Measurements from ENCODE around the gene PLCG2. TPM values are rescaled to one million over a fixed set of nuclear protein-coding genes. Genes with fewer than 3 reads are reported as not detected.
A peak's percentile ranks its signal among the peaks of the same experiment; 100 is the strongest.

PLCG2 gene
- total RNA-seq, 6 experiments from 2014 or later = 11.1 to 23.1 (median 17.7) TPM

- Histone ChIP-seq H3K27ac (no peak overlapping the region), H3K36me3 (no peaks in the 10 kb centered on the region), H3K4me3 (no peak overlapping the region), H3K9me3 (no peaks in the 10 kb centered on the region), H3K4me1 (peaks cover 0 to 9% (median 0%) of the 10 kb centered on the region in 4 donors), H3K27me3 (no peaks in the 10 kb centered on the region)
- no peak for TF ChIP-seq CTCF (IDR thresholded peaks at IDR 0.05)
- TF ChIP-seq POLR2A (IDR thresholded peaks at IDR 0.05) = no peak
- DNase-seq (no peak), ATAC-seq (no peak)
- intact Hi-C loops (cut with DNase I) = no loop called here
- no CpG with 5 or more reads among the region's 1 CpG for WGBS (ENCODE audit: insufficient coverage, low coverage, low lambda C conversion rate, missing lambda C conversion rate)
These were observed 46.4 kb upstream of the PLCG2 start for GRCh38 chr16:81732699-81733098.

- Histone ChIP-seq H3K27ac (no peak overlapping the region), H3K9me3 (no peaks in the 10 kb centered on the region), H3K27me3 (no peaks in the 10 kb centered on the region), H3K4me1 (peaks cover 0 to 15% (median 0%) of the 10 kb centered on the region in 4 donors), H3K4me3 (no peak overlapping the region), H3K36me3 (no peaks in the 10 kb centered on the region)
- DNase-seq (no peak), ATAC-seq (no peak)
- TF ChIP-seq POLR2A (IDR thresholded peaks at IDR 0.05) (no peak), CTCF (IDR thresholded peaks at IDR 0.05) (no peak)
- intact Hi-C loops (cut with DNase I) = no loop called here
- WGBS (ENCODE audit: insufficient coverage, low coverage, low lambda C conversion rate, missing lambda C conversion rate) = 62% methylated on average over 1 of the region's 1 CpG
These were observed 45.8 kb upstream of the PLCG2 start for GRCh38 chr16:81733295-81733694.

GRCh38 chr16:81734632-81735434 lies 44.3 kb upstream of the PLCG2 start:
- intact Hi-C loops (cut with DNase I) = no loop called here
- no peaks in the 10 kb centered on the region for H3K9me3 ChIP-seq
- 78% methylated on average over 2 of the region's 6 CpGs for WGBS (ENCODE audit: insufficient coverage, low coverage, low lambda C conversion rate, missing lambda C conversion rate)
- peaks cover 0 to 16% (median 0%) of the 10 kb centered on the region in 4 donors for H3K4me1 ChIP-seq
- ATAC-seq (no peak), DNase-seq (no peak)
- H3K27ac ChIP-seq = no peak overlapping the region
- no peak for TF ChIP-seq POLR2A (IDR thresholded peaks at IDR 0.05)
- no peak for TF ChIP-seq CTCF (IDR thresholded peaks at IDR 0.05)
- no peak overlapping the region for H3K4me3 ChIP-seq
- no peaks in the 10 kb centered on the region for H3K36me3 ChIP-seq
- H3K27me3 ChIP-seq = no peaks in the 10 kb centered on the region

- DNase-seq = peak; percentile 85 to 88 (median 85)
- WGBS (ENCODE audit: insufficient coverage, low coverage, low lambda C conversion rate, missing lambda C conversion rate) = 6% methylated on average over 20 of the region's 22 CpGs
- intact Hi-C loops (cut with DNase I) = no loop called here
These were observed 41.1 kb upstream of the PLCG2 start for GRCh38 chr16:81737885-81738536.

More at GRCh38 chr16:81737885-81738536, 41.1 kb upstream of the PLCG2 start:
- TF ChIP-seq POLR2A (IDR thresholded peaks at IDR 0.05) (no peak), CTCF (IDR thresholded peaks at IDR 0.05) (peak; percentile 86 to 95 (median 88))
- Histone ChIP-seq H3K9me3 (no peaks in the 10 kb centered on the region), H3K27me3 (no peaks in the 10 kb centered on the region), H3K36me3 (no peaks in the 10 kb centered on the region), H3K27ac (no peak overlapping the region), H3K4me1 (peaks cover 0 to 10% (median 0%) of the 10 kb centered on the region in 4 donors), H3K4me3 (peak overlapping the region in 2 of 3 donors; percentile 21 to 30)
- ATAC-seq = peak; percentile 97 to 98 (median 98)
